Measurements from ENCODE around the gene LRRC75A. TPM values are rescaled to one million over a fixed set of nuclear protein-coding genes. Genes with fewer than 3 reads are reported as not detected.

Gene LRRC75A
- total and polyA plus RNA-seq, 2 of the 13 experiments (the other 11 are each of a cell fraction or from before 2014, with no cell fraction given), result 0.03 TPM; not detected in 1

GRCh38 chr17:16474012-16474725, 17.8 kb downstream of the LRRC75A start:
- POLR2A ChIA-PET, result no interaction called here
- Histone ChIP-seq H4K20me1 (ENCODE audit: insufficient read depth, low read length) (no peaks in the 10 kb centered on the region; the same call in 1 of the 2 replicates), H2AFZ (ENCODE audit: low read length) (no peak overlapping the region), H3K4me3 (replicated peaks in 1 of 3; ENCODE audit: insufficient read depth in 1 of 3, low read depth in 2 of 3, low read length in 3 of 3) (no peak overlapping the region), H3K9ac (ENCODE audit: insufficient read depth, low read depth, low read length) (no peak overlapping the region), H3K79me2 (ENCODE audit: insufficient read depth, low read length) (no peaks in the 10 kb centered on the region), H3K9me3 (ENCODE audit: low read length) (no peaks in the 10 kb centered on the region), H3K36me3 (replicated peaks in 1 of 2; ENCODE audit: control insufficient read depth in 1 of 2, insufficient read depth in 2 of 2, low read length in 2 of 2) (no peaks in the 10 kb centered on the region), H3K27me3 (ENCODE audit: control insufficient read depth in 1 of 2, insufficient read depth in 2 of 2, low read length in 2 of 2) (peaks cover 5 to 38% of the 10 kb centered on the region in 2 experiments), H3K4me2 (ENCODE audit: low read depth, low read length) (no peak overlapping the region), H3K27ac (ENCODE audit: extremely low read length, insufficient read depth, low read length) (no peak overlapping the region), H3K4me1 (ENCODE audit: insufficient read depth, low read length) (peaks cover 23% of the 10 kb centered on the region)
- in situ Hi-C loops (cut with HindIII; ENCODE audit: extremely low pct_ligation_motif_present, low pct_unique_long_range_greater_than_20kb), result no loop called here
- CTCF ChIA-PET (ENCODE audit: low intra/inter-chr PET ratio, low total read pairs), result no interaction called here
- DNase-seq (ENCODE audit: low spot score) (no peak), ATAC-seq (peak; percentile 24; the same call in 1 of the 3 replicates), FAIRE-seq (no peak)
- intact Hi-C loops (cut with micrococcal nuclease; ENCODE audit: unreplicated experiment), result no loop called here
- BruUV-seq (replicated peaks), result no TSS peak
- no peak for TF ChIP-seq SPEN (CRISPR knock-in tag; IDR thresholded peaks at IDR 0.05; ENCODE audit: low read depth)
- TF ChIP-seq ZNF879 (CRISPR knock-in tag; IDR thresholded peaks at IDR 0.05), result no peak
- no peak for TF ChIP-seq MAF1 (CRISPR knock-in tag; IDR thresholded peaks at IDR 0.05; ENCODE audit: borderline replicate concordance)
- no peak for TF ChIP-seq PBX2 (CRISPR knock-in tag; IDR thresholded peaks at IDR 0.05)
- TF ChIP-seq ZNF260 (CRISPR knock-in tag; IDR thresholded peaks at IDR 0.05; ENCODE audit: borderline replicate concordance, low read depth), result no peak
- TF ChIP-seq KMT2B (CRISPR knock-in tag; IDR thresholded peaks at IDR 0.05), result no peak
- TF ChIP-seq, protein P1, sequence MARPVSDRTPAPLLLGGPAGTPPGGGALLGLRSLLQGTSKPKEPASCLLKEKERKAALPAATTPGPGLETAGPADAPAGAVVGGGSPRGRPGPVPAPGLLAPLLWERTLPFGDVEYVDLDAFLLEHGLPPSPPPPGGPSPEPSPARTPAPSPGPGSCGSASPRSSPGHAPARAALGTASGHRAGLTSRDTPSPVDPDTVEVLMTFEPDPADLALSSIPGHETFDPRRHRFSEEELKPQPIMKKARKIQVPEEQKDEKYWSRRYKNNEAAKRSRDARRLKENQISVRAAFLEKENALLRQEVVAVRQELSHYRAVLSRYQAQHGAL (CRISPR knock-in tag; IDR thresholded peaks at IDR 0.05; ENCODE audit: not compliant biosample characterization), result no peak
- TF ChIP-seq RORA (CRISPR knock-in tag; IDR thresholded peaks at IDR 0.05), result no peak
- no peak for TF ChIP-seq HMGA1 (CRISPR knock-in tag; conservative IDR thresholded peaks at IDR 0.05)
- TF ChIP-seq, protein P2, sequence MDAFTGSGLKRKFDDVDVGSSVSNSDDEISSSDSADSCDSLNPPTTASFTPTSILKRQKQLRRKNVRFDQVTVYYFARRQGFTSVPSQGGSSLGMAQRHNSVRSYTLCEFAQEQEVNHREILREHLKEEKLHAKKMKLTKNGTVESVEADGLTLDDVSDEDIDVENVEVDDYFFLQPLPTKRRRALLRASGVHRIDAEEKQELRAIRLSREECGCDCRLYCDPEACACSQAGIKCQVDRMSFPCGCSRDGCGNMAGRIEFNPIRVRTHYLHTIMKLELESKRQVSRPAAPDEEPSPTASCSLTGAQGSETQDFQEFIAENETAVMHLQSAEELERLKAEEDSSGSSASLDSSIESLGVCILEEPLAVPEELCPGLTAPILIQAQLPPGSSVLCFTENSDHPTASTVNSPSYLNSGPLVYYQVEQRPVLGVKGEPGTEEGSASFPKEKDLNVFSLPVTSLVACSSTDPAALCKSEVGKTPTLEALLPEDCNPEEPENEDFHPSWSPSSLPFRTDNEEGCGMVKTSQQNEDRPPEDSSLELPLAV (CRISPR knock-in tag; conservative IDR thresholded peaks at IDR 0.05; ENCODE audit: low read depth), result no peak
- TF ChIP-seq ZNF33A (CRISPR knock-in tag; IDR thresholded peaks at IDR 0.05; ENCODE audit: borderline replicate concordance), result no peak
- TF ChIP-seq HINFP (CRISPR knock-in tag; IDR thresholded peaks at IDR 0.05; ENCODE audit: low read depth), result no peak
- TF ChIP-seq SMARCE1 (IDR thresholded peaks at IDR 0.05; ENCODE audit: borderline replicate concordance), result no peak
- TF ChIP-seq HDAC6 (IDR thresholded peaks at IDR 0.05; ENCODE audit: low read depth, low read length), result no peak
- no peak for TF ChIP-seq ZNF225 (CRISPR knock-in tag; IDR thresholded peaks at IDR 0.05)
- TF ChIP-seq GATAD2A (CRISPR knock-in tag; IDR thresholded peaks at IDR 0.05), result no peak
- 49% methylated on average over 13 of the region's 13 CpGs for WGBS (ENCODE audit: low lambda C conversion rate)
